Adrenal gland (tissue), 12 donors: Measurements from ENCODE around the gene MOGAT1. TPM values are rescaled to one million over a fixed set of nuclear protein-coding genes. Genes with fewer than 3 reads are reported as not detected.
A peak's percentile ranks its signal among the peaks of the same experiment; 100 is the strongest.

ENCODE experiments used
- DNase-seq, 7 donors: peaks; one replicate each; pipeline ENCODE4 v3.0.0-alpha.2; 2019 to 2020
- H3K27ac ChIP-seq, 5 donors: fragments of 200-600 bp; sonication (generic) in 4 of 5; 1 replicate in 3 of 5; 2 replicates in 2 of 5; pipeline versions ENCODE4 v1.5.1 to v1.8.0; 2016 to 2020; ENCODE audit warnings: mild to moderate bottlenecking in 1 of 5
- H3K27me3 ChIP-seq: fragments of 200-600 bp; 2 replicates; pipeline ENCODE4 v1.8.0; 2021
- H3K36me3 ChIP-seq, 2 donors: fragments of 200-600 bp; replicated peaks in 1 of 2; 1 replicate in 1 of 2; 2 replicates in 1 of 2; pipeline versions ENCODE4 v1.5.1 to v1.8.0; 2018 to 2022
- H3K4me1 ChIP-seq, 2 donors: fragments of 200-600 bp; replicated peaks in 1 of 2; 1 replicate in 1 of 2; 2 replicates in 1 of 2; pipeline versions ENCODE4 v1.5.1 to v1.8.0; 2018 to 2021
- H3K4me3 ChIP-seq, 4 donors: fragments of 200-600 bp; sonication (generic) in 3 of 4; one replicate each; pipeline ENCODE4 v1.5.1; 2016 to 2018
- H3K9me3 ChIP-seq, 3 donors: fragments of 200-600 bp; sonication (generic) in 1 of 3; replicated peaks in 1 of 3; 1 replicate in 2 of 3; 2 replicates in 1 of 3; pipeline versions ENCODE4 v1.5.1 to v1.8.0; 2016 to 2021
- CTCF ChIP-seq, 6 experiments: fragments of 450-650 bp in 4 of 6; fragments of 200-600 bp in 2 of 6; sonication (generic) in 1 of 6; IDR thresholded peaks; 1 replicate in 5 of 6; 2 replicates in 1 of 6; pipeline versions ENCODE4 v1.5.1 to v1.8.0; 2016 to 2021; ENCODE audit warnings: antibody characterized with exemption in 6 of 6, mild to moderate bottlenecking in 2 of 6, moderate library complexity in 1 of 6
- POLR2A ChIP-seq, 2 donors: fragments of 450-650 bp; IDR thresholded peaks; one replicate each; pipeline ENCODE4 v1.6.1; 2017; ENCODE audit warnings: antibody characterized with exemption in 2 of 2, mild to moderate bottlenecking in 2 of 2, moderate library complexity in 1 of 2
- WGBS, 4 donors: extraction: QIAGEN DNeasy Blood & Tissue Kit in 2 of 4; methylation state at CpG; one replicate each; pipeline versions ENCODE4 v1.1.5 to v1.1.7; 2013 to 2017; 5-methylcytosine and 5-hydroxymethylcytosine counted together
- intact Hi-C, 2 donors: fragments of 100-400 bp; cut with DNase I; formaldehyde crosslinking; loops; one replicate each; pipeline versions ENCODE4 v1.14.1 to v1.15.0; 2022 to 2023
- polyA plus RNA-seq, 3 donors: library from polyadenylated mRNA; stranded (reverse); fragments of 200-250 nt in 2 of 3; fragments of 350-450 nt in 1 of 3; fragmentation: Illumina TruSeq in 1 of 3; extraction: RNeasy Lipid Tissue Mini Kit (QIAGEN cat#74804) in 1 of 3; gene quantifications; one replicate each; pipeline ENCODE4 v1.2.3, GENCODE V29; 2013 to 2014
- total RNA-seq, 9 donors: library from RNA; depleted of rRNA in 4 of 9; stranded (reverse); fragments of >200 nt in 4 of 9; fragments of 120-200 nt in 1 of 9; fragmentation: NEBNext Ultra II Directional in 1 of 9; extraction: Animal tissue kit (Norgen Biotek cat#: 25700) in 1 of 9; gene quantifications; one replicate each; pipeline versions ENCODE4 v1.1.0 to v1.2.4, GENCODE V29; 2013 to 2023
- donor health status: healthy with polysubstance abuse.
- donor health status: Bipolar disorder and iron deficiency.
- donor health status: DM: yes; HTN: yes; CAD: no.
- donor health status: DM: no; HTN: no; CAD: no.
- donor health status: DM: no; HTN: no; CAD: no.
- donor health status: DM: yes; HTN: yes; CAD: no.

The MOGAT1 gene
- total and polyA plus RNA-seq, 12 donors, result 0.20 TPM; not detected in 11

DNA sequence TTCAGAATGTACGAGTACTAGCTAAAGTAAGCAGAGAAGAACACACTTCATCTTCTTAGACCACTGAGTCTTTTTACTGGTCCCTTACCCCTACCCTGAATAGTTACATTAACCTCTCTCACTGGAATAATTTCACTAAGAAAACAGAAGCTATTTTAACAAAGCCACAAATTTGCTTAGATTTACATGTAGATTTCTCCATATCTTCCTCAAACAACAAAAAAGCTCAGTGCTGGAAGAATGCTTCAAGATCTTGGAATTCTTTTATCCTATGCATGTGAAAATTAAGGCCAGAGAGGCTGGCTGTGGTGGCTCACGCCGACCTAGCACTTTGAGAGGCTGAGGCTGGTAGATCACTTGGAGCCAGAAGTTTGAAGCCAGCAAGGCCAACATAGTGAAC lies 35.2 kb downstream of the MOGAT1 start:
- Histone ChIP-seq H3K36me3 (no peaks in the 10 kb centered on the region), H3K4me3 (no peak overlapping the region), H3K27ac (no peak overlapping the region), H3K27me3 (no peaks in the 10 kb centered on the region), H3K4me1 (peaks cover 0 to 14% of the 10 kb centered on the region in 2 donors), H3K9me3 (no peaks in the 10 kb centered on the region)
- TF ChIP-seq CTCF (IDR thresholded peaks at IDR 0.05) (no peak), POLR2A (IDR thresholded peaks at IDR 0.05) (no peak)
- no peak for DNase-seq
- intact Hi-C loops, result loop anchor here (5.0 to 10.0 kb wide), 2 partner anchors 198 to 201 kb away; no protein-coding TSS in a partner anchor
- 85 to 96% (median 90%) methylated on average over 3 of the region's 3 CpGs for WGBS, 4 donors

DNA sequence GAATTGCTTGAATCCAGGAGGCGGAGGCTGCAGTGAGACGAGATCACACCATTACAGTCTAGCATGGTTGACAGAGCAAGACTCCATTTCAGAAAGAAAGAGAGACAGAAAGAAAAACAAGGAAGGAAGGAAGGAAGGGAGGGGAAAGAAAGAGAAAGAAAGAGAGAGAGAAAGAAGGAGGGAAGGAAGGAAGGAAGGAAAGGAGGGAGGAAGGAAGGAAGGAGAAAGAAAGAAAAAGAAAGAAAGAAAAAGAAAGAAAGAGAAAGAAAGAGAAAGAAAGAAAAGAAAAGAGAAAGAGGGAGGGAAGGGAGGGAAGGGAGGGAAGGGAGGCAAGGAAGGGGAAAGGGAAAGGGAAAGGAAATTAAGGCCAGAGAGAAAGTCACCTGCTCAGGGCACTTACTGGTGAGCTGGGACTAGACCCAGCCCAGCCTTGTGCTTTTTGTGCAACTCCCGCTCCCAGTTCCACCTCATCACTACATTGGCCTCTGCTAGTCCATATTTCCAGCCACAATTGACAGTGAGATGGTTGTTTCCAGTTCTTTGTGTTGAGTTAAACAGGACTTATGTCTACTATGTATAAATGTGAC lies 35.7 kb downstream of the MOGAT1 start:
- intact Hi-C loops, result loop anchor here (5.0 to 10.0 kb wide), 2 partner anchors 198 to 200 kb away; no protein-coding TSS in a partner anchor
- TF ChIP-seq POLR2A (IDR thresholded peaks at IDR 0.05) (no peak), CTCF (IDR thresholded peaks at IDR 0.05) (no peak)
- Histone ChIP-seq H3K36me3 (no peaks in the 10 kb centered on the region), H3K27ac (no peak overlapping the region), H3K4me3 (no peak overlapping the region), H3K4me1 (peaks cover 0 to 14% of the 10 kb centered on the region in 2 donors), H3K27me3 (no peaks in the 10 kb centered on the region), H3K9me3 (no peaks in the 10 kb centered on the region)
- WGBS, 4 donors, result 77 to 94% (median 89%) methylated on average over 3 of the region's 3 CpGs
- DNase-seq, result no peak

- 39 to 49% (median 45%) methylated on average over 10 of the region's 10 CpGs for WGBS, 4 donors
- Histone ChIP-seq H3K9me3 (no peaks in the 10 kb centered on the region), H3K27ac (no peak overlapping the region), H3K27me3 (no peaks in the 10 kb centered on the region), H3K4me1 (peaks cover 0 to 14% of the 10 kb centered on the region in 2 donors), H3K36me3 (no peaks in the 10 kb centered on the region), H3K4me3 (no peak overlapping the region)
- TF ChIP-seq POLR2A (IDR thresholded peaks at IDR 0.05) (no peak), CTCF (IDR thresholded peaks at IDR 0.05) (no peak)
- DNase-seq, result no peak
- intact Hi-C loops, result loop anchor here (5.0 to 10.0 kb wide), 2 partner anchors 197 to 200 kb away; no protein-coding TSS in a partner anchor
Measured at GRCh38 chr2:222707689-222708273, 36.3 kb downstream of the MOGAT1 start.

DNA sequence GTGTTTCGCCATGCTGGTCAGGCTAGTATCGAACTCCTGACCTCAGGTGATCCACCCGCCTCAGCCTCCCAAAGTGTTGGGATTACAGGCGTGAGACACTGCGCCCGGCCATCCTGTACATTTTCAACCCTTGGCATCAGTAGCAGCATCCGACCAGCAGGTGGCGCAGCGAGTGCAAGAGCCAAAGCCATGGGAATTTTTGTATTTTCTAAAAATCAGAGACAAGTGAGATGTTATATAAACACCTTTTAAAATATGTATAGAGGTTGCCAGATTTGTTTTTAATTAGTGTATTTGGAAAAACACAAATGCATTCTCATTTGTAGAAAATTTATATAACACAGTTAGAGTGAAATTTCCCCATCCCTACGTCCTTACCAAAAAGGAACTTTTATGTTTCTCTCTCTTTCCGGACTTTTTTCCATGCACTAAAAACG lies 36.8 kb downstream of the MOGAT1 start:
- Histone ChIP-seq H3K27ac (no peak overlapping the region), H3K9me3 (no peaks in the 10 kb centered on the region), H3K36me3 (no peaks in the 10 kb centered on the region), H3K27me3 (no peaks in the 10 kb centered on the region), H3K4me1 (peaks cover 0 to 14% of the 10 kb centered on the region in 2 donors), H3K4me3 (no peak overlapping the region)
- WGBS, 4 donors, result 15 to 20% (median 18%) methylated on average over 8 to 12 of the region's 12 CpGs
- peak; percentile 71 to 93 (median 79) for DNase-seq
- no peak for TF ChIP-seq POLR2A (IDR thresholded peaks at IDR 0.05)
- TF ChIP-seq CTCF (IDR thresholded peaks at IDR 0.05), result peak; percentile 90 to 97 (median 94)
- intact Hi-C loops, result loop anchor here (5.0 to 10.0 kb wide), 2 partner anchors 197 to 199 kb away; no protein-coding TSS in a partner anchor
